GM12875 (cell line): ENCODE results near the gene BABAM2.

ENCODE experiments used
- H3K4me3 ChIP-seq: one replicate; pipeline ENCODE4 v1.5.1; 2011; ENCODE audit warnings: low read depth, low read length, control low read depth
- CTCF ChIP-seq: IDR thresholded peaks from 2 replicates; pipeline ENCODE4 v1.5.1; 2011; ENCODE audit warnings: low read depth, mild to moderate bottlenecking, control low read depth, inconsistent platforms, low read length, moderate library complexity, borderline replicate concordance; ENCODE audit not compliant: insufficient read depth

Gene BABAM2

GRCh38 chr2:28080911-28081310, 190.4 kb downstream of the BABAM2 start:
- no peak for TF ChIP-seq CTCF
- no peak overlapping the region for H3K4me3 ChIP-seq

GRCh38 chr2:28082131-28082530, 191.6 kb downstream of the BABAM2 start:
- TF ChIP-seq CTCF, result no peak
- H3K4me3 ChIP-seq, result no peak overlapping the region

- H3K4me3 ChIP-seq, result no peak overlapping the region
- TF ChIP-seq CTCF, result no peak
These were observed 192.9 kb downstream of the BABAM2 start for GRCh38 chr2:28083476-28083875.

- no peak for TF ChIP-seq CTCF
- H3K4me3 ChIP-seq, result no peak overlapping the region
These were observed 194.0 kb downstream of the BABAM2 start for GRCh38 chr2:28084564-28084963.

- TF ChIP-seq CTCF, result no peak
- no peak overlapping the region for H3K4me3 ChIP-seq
These were observed 194.7 kb downstream of the BABAM2 start for GRCh38 chr2:28085201-28085600.

GRCh38 chr2:28086611-28087010, 196.1 kb downstream of the BABAM2 start:
- no peak for TF ChIP-seq CTCF

GRCh38 chr2:28088970-28089369, 198.4 kb downstream of the BABAM2 start:
- TF ChIP-seq CTCF, result no peak
- no peak overlapping the region for H3K4me3 ChIP-seq

More at GRCh38 chr2:28086611-28087010, 196.1 kb downstream of the BABAM2 start:
- H3K4me3 ChIP-seq, result no peak overlapping the region
